Activated CD4-positive, alpha-beta T cell treated with anti-CD3 and anti-CD28 coated beads, Interleukin-10, Interleukin-2, amounts not matched to agents 100 ng/mL and 50 ng/mL, durations not matched to agents 16 hours and 8 hours (primary cell): ENCODE data around the gene SELENOV.
"Not testable (repeated sequence)": the region's sequence is repeated elsewhere in the genome, so short reads cannot be mapped to it uniquely, and the experiment has no call there.

Experiments
- DNase-seq: peaks from one replicate; pipeline ENCODE4 v3.0.0-alpha.2; 2020

The SELENOV gene

GRCh38 chr19:39514840-39515550 lies at the start of gene SELENOV:
TSS of gene SELENOV (plus strand) at chr19:39515139. CDS start at chr19:39515213, 74 bp downstream.
- DNase-seq = no peak

GRCh38 chr19:39465956-39466747 lies 48.8 kb upstream of the SELENOV start:
- no peak for DNase-seq

DNA sequence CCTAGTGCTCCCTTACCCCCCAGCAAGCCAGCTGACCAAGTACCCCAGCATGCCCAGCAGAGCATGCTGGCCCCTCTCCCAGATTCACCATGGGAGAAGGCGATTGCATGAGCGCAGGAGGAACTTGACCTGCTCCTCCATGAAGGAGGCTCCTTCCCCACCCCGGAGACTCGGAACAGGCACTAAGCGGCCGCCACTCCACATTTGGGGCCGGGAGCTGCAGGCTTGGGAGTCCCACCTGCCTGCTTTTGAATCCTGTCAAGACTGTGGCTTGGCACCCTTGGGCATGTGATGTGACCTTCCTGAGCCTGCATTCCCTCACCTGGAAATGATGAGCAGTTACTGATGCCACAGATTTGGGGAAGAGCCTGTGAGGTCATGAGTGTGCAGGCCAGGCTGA lies 47.0 kb upstream of the SELENOV start:
- DNase-seq = no peak

DNA sequence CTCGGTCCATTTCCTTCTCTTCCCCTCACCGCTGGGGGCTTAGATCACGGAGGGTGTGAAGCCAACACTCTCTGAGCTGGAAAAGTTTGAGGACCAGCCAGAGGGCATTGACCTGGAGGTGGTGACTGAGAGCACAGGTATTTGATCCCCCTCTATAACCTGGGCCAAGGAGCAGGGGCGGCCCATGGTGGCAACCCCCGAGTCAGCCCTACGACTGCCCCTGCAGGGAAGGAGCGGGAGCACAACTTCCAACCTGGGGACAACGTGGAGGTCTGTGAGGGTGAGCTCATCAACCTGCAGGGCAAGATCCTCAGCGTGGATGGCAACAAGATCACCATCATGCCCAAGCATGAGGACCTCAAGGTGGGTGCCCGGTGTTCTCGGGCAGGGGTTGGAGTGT lies 45.9 kb upstream of the SELENOV start:
- DNase-seq = no peak

GRCh38 chr19:39469567-39469966 lies 45.4 kb upstream of the SELENOV start:
- DNase-seq = no peak

GRCh38 chr19:39470724-39471339 lies 44.1 kb upstream of the SELENOV start:
- no peak for DNase-seq

DNA sequence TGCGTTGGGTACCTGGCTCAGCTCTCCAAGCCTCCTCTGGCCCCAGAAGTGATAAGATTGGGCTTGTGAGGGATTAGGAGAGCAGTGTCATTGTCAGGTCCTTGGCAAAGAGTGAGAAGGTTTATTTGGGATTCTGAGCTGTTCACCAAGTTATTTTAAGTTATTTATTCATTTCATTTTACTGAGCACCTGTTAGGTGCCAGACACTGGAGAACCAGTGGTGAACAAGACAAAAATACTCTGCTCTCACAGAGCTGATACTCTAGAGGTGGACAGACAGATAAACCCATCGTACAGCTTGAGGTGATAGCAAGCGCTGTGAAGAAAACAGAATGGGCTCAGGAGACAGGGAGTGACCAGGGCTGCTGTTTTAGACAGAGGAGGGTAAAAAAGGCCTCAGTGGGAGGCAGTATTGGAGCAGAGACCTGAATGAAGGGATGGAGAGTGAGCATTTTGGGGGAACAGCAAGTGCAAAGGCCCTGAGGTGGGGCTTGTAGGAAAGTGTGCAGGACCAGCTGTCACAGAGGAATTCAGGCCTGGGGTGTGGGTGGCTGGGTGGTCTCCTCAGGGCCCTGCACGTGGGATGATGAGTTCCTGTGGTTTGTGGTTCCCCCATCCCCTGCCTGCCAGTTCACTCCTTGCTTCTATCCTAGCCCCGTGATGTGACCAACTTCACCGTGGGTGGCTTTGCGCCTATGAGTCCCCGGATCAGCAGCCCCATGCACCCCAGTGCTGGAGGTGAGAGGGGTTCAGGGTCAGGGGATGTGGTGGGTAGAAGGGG lies 43.0 kb upstream of the SELENOV start:
- DNase-seq = no peak

DNA sequence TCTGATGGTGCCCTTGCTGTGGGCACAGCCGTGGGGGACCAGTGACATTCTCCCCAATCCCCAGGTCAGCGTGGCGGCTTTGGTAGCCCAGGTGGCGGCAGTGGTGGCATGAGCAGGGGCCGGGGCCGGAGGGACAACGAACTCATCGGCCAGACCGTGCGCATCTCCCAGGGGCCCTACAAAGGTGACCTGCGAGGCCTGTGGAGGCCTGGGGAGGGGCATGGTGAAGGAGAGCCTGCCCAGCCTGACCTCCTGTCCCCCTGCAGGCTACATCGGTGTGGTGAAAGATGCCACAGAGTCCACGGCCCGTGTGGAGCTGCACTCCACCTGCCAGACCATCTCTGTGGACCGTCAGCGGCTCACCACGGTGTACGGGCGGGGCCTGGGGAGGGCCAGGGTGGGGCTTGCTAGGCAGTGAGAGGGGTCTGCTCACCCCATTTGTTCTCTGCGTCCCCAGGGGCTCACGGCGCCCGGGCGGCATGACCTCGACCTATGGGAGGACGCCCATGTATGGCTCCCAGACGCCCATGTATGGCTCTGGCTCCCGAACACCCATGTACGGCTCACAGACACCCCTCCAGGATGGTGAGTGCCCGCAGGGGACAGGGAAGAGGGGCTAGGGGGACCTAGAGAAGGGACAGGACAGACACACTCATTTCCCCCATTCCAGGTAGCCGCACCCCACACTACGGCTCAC lies 42.0 kb upstream of the SELENOV start:
- no peak for DNase-seq

DNA sequence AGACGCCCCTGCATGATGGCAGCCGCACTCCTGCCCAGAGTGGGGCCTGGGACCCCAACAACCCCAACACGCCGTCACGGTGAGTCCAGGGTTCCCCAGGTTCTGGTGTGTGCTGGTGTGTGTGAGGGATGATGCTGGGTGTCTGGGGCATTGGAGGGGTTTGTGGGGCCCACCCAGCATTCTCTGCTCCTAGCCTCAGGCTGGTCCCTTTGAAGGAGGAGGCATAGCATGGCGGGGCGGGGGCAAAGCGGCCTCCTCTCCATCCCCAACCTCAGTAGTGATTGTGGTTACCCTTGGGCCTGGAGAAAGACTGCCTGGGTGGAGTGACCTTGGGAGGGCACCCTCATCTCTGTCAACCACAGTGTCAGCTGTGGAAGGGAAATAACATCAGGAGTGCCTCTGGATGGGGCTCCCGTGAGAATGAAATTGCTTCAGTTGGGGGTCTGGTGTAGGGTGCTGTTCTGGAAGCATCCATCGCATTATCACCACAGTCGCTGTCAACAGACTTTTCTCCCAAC lies 41.4 kb upstream of the SELENOV start:
- no peak for DNase-seq

DNA sequence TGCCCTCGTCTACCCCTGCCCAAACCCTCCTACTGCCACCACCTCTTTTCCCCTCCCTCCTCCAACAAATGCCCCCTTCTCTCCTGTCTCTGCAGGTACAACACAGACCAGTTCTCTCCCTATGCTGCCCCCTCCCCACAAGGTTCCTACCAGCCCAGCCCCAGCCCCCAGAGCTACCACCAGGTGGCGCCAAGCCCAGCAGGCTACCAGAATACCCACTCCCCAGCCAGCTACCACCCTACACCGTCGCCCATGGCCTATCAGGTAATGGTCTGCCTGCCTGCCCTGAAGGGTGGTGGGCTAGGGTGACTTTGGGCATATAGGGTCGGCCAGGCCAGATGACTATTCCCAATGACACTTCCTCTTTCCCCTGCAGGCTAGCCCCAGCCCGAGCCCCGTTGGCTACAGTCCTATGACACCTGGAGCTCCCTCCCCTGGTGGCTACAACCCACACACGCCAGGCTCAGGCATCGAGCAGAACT lies 40.8 kb upstream of the SELENOV start:
- DNase-seq = peak; percentile 66

GRCh38 chr19:39475748-39476147 lies 39.2 kb upstream of the SELENOV start:
- no peak for DNase-seq

GRCh38 chr19:39479319-39479801 lies 35.6 kb upstream of the SELENOV start:
- DNase-seq = not testable (repeated sequence)

GRCh38 chr19:39479916-39480315 lies 35.0 kb upstream of the SELENOV start:
- DNase-seq = no peak

DNA sequence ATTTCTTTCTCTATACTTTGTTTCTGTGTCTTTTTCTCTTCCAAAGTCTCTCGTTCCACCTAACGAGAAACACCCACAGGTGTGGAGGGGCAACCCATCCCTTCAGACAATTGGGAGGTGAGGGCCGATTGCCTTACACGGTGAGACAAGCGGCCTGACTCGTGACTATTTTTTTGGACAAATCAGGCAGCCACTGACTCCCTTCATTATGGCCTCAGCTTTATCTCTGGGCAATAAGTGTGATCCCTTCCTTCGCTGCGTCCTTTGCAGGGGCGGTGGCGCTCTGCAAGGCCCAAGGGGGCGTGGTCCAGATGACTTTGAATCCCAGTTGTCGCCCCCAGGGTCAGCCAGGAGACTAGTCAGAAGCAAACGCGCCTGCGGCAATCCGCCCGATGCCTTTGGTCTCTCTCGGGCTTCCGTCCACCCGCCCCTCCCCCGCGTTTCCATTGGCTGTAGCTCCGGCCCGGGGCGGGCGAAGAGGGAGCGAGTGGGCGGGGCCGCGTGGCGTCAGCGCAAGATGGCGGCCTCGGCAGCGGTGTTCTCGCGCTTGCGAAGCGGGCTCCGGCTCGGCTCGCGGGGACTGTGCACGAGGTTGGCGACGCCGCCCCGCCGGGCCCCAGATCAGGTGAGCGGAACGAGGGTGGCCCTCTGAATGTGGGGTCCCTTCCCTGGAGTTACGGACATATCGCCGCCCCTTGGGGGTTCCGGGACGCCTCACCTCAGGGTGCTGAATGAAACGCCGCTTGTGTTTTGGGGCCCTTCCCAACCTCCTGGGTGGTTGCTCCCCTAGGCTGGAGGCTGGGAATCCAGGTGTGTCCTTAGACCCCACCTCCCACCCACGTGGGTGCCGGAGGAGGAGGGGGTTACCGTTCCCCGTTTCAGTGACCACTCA lies 34.4 kb upstream of the SELENOV start, which contains the start of gene TIMM50:
TSS of gene TIMM50 (plus strand) at position 502 of the 892 bp plus-strand sequence. CDS start at position 518, 16 bp downstream.
- peak; percentile 98 for DNase-seq

GRCh38 chr19:39481229-39481545 lies 33.8 kb upstream of the SELENOV start:
- DNase-seq = no peak

DNA sequence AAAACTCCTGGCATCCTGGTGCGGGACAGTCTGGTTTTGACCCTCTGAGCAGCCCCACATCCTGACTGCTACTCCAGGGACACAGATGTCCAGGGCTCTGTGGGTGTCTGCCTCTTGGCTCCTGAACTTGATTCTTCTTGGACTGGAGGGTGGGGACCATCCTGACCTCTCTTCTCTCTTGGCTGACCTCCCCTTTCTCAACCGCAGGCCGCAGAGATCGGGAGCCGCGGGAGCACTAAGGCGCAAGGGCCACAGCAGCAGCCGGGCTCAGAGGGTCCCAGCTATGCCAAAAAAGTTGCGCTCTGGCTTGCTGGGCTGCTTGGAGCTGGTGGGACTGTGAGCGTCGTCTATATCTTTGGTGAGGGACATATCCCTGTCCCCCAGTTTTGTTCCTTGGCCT lies 33.3 kb upstream of the SELENOV start:
- DNase-seq = no peak

GRCh38 chr19:39483141-39483540 lies 31.8 kb upstream of the SELENOV start:
- no peak for DNase-seq

GRCh38 chr19:39489756-39490155 lies 25.2 kb upstream of the SELENOV start:
- DNase-seq = no peak

GRCh38 chr19:39492225-39492624 lies 22.7 kb upstream of the SELENOV start:
- DNase-seq = no peak

- no peak for DNase-seq
Observed at GRCh38 chr19:39492788-39493187, 22.2 kb upstream of the SELENOV start.

DNA sequence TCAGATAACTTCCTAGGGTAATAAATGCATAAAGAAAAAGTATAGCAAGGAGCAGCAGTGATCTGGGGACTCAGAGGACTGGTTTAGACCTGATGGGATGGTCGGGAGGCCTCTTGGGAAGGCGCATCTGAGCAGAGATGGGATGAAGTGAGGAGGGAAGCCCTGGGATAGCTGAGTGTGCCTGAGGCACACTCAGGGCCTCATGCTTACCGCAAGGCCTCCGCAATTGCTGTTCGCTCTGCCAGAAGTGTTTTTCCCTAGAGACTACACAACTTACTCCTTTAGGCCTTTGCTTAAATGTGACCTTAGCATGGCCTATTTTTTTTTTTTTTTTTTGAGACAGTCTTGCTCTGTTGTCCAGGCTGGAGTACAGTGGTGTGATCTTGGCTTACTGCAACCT lies 20.3 kb upstream of the SELENOV start:
- DNase-seq = no peak
